GM19099 (cell line): Measurements from ENCODE around the gene FBXL17.

Source experiments
- POLR2A ChIP-seq: IDR thresholded peaks from 3 replicates; pipeline ENCODE4 v1.6.1; 2011; ENCODE audit warnings: low read depth; ENCODE audit not compliant: insufficient read length; ENCODE audit errors: extremely low read depth

FBXL17 gene

GRCh38 chr5:107997338-107997980, 384.4 kb downstream of the FBXL17 start:
- TF ChIP-seq POLR2A, result no peak

- TF ChIP-seq POLR2A, result no peak
Observed at GRCh38 chr5:107993341-107993740, 388.6 kb downstream of the FBXL17 start.

GRCh38 chr5:107990881-107991810, 390.8 kb downstream of the FBXL17 start:
- no peak for TF ChIP-seq POLR2A

- TF ChIP-seq POLR2A, result no peak
Observed at GRCh38 chr5:107985144-107985543, 396.8 kb downstream of the FBXL17 start.

- TF ChIP-seq POLR2A, result no peak
Observed at GRCh38 chr5:107982703-107983425, 399.0 kb downstream of the FBXL17 start.

- no peak for TF ChIP-seq POLR2A
Observed at GRCh38 chr5:107980923-107981692, 400.8 kb downstream of the FBXL17 start.

GRCh38 chr5:107979900-107980299, 402.0 kb downstream of the FBXL17 start:
- no peak for TF ChIP-seq POLR2A

GRCh38 chr5:107979291-107979690, 402.6 kb downstream of the FBXL17 start:
- no peak for TF ChIP-seq POLR2A

- no peak for TF ChIP-seq POLR2A
Observed at GRCh38 chr5:107977550-107978071, 404.3 kb downstream of the FBXL17 start.

- TF ChIP-seq POLR2A, result no peak
Observed at GRCh38 chr5:107975568-107975967, 406.3 kb downstream of the FBXL17 start.

GRCh38 chr5:107971846-107972245, 410.1 kb downstream of the FBXL17 start:
- no peak for TF ChIP-seq POLR2A

- TF ChIP-seq POLR2A, result no peak
Observed at GRCh38 chr5:107969847-107970246, 412.1 kb downstream of the FBXL17 start.

GRCh38 chr5:107968998-107969397, 412.9 kb downstream of the FBXL17 start:
- no peak for TF ChIP-seq POLR2A

GRCh38 chr5:107968406-107968843, 413.5 kb downstream of the FBXL17 start:
- TF ChIP-seq POLR2A, result no peak
